Measurements from ENCODE around the gene DAPK2.

DAPK2 gene

GRCh38 chr15:64052925-64053491, 6.7 kb upstream of the DAPK2 start:
- DNase-seq = no peak

GRCh38 chr15:64051407-64052259, 5.3 kb upstream of the DAPK2 start:
- no peak for DNase-seq

- DNase-seq = no peak
Measured at GRCh38 chr15:64051093-64051402, 4.8 kb upstream of the DAPK2 start.

- DNase-seq = peak; percentile 77
Measured at GRCh38 chr15:64050281-64051092, 4.2 kb upstream of the DAPK2 start.

GRCh38 chr15:64048781-64049460, 2.6 kb upstream of the DAPK2 start:
- no peak for DNase-seq

- DNase-seq = no peak
Measured at GRCh38 chr15:64045774-64046420, 388 bp downstream of the DAPK2 start.

GRCh38 chr15:64045101-64045435, 1.2 kb downstream of the DAPK2 start:
- DNase-seq = no peak

- peak; percentile 33 for DNase-seq
Measured at GRCh38 chr15:64044300-64045100, 1.8 kb downstream of the DAPK2 start.

GRCh38 chr15:64038878-64039610, 7.2 kb downstream of the DAPK2 start:
- no peak for DNase-seq

- DNase-seq = no peak
Measured at GRCh38 chr15:64037966-64038365, 8.3 kb downstream of the DAPK2 start.

- no peak for DNase-seq
Measured at GRCh38 chr15:64037116-64037515, 9.2 kb downstream of the DAPK2 start.

- no peak for DNase-seq
Measured at GRCh38 chr15:64035525-64035924, 10.8 kb downstream of the DAPK2 start.

- no peak for DNase-seq
Measured at GRCh38 chr15:64034519-64034918, 11.8 kb downstream of the DAPK2 start.

- DNase-seq = no peak
Measured at GRCh38 chr15:64032329-64032728, 14.0 kb downstream of the DAPK2 start.

- DNase-seq = no peak
Measured at GRCh38 chr15:64030123-64030522, 16.2 kb downstream of the DAPK2 start.

- DNase-seq = no peak
Measured at GRCh38 chr15:64029633-64030032, 16.7 kb downstream of the DAPK2 start.

- peak; percentile 15 for DNase-seq
Measured at GRCh38 chr15:64029110-64029509, 17.2 kb downstream of the DAPK2 start.

- no peak for DNase-seq
Measured at GRCh38 chr15:64026591-64026990, 19.7 kb downstream of the DAPK2 start.

- no peak for DNase-seq
Measured at GRCh38 chr15:64024172-64025050, 21.9 kb downstream of the DAPK2 start.

- DNase-seq = no peak
Measured at GRCh38 chr15:64023220-64023619, 23.1 kb downstream of the DAPK2 start.

All from NCI-H510A (cell line).